OCI-LY1 (cell line): ENCODE data around the gene PRR13.
"Not testable (repeated sequence)": the region's sequence is repeated elsewhere in the genome, so short reads cannot be mapped to it uniquely, and the experiment has no call there.

ENCODE experiments used
- H2AFZ ChIP-seq: fragments of 200-600 bp; sonication (generic), shearing (Covaris generic); 2 replicates; pipeline ENCODE4 v1.6.0; 2014; ENCODE audit warnings: antibody characterized with exemption, mild to moderate bottlenecking, low read length
- H3F3A ChIP-seq: fragments of 200-600 bp; sonication (generic), shearing (Covaris generic); 2 replicates; pipeline ENCODE4 v1.6.0; 2014; ENCODE audit warnings: mild to moderate bottlenecking, antibody characterized with exemption, low read length, moderate library complexity; ENCODE audit not compliant: insufficient read depth
- H3K27ac ChIP-seq: fragments of 200-600 bp; sonication (generic); 2 replicates; pipeline ENCODE4 v1.5.1; 2014; ENCODE audit warnings: low read length, mixed run types, mild to moderate bottlenecking, low read depth; ENCODE audit not compliant: poor library complexity, severe bottlenecking
- H3K27me3 ChIP-seq: fragments of 200-600 bp; sonication (generic); 2 replicates; pipeline ENCODE4 v1.6.0; 2014; ENCODE audit warnings: antibody characterized with exemption, mild to moderate bottlenecking, low read length, moderate library complexity; ENCODE audit not compliant: insufficient read depth
- H3K36me3 ChIP-seq: fragments of 200-600 bp; sonication (generic); 2 replicates; pipeline ENCODE4 v1.6.1; 2014; ENCODE audit warnings: mild to moderate bottlenecking, antibody characterized with exemption, low read length, moderate library complexity, mixed read lengths; ENCODE audit not compliant: insufficient read depth
- H3K4me1 ChIP-seq: fragments of 200-600 bp; sonication (generic); 2 replicates; pipeline ENCODE4 v1.5.1; 2014; ENCODE audit warnings: mild to moderate bottlenecking, low read length, moderate library complexity; ENCODE audit not compliant: insufficient read depth, severe bottlenecking
- H3K4me2 ChIP-seq: fragments of 200-600 bp; sonication (generic), shearing (Covaris generic); 2 replicates; pipeline ENCODE4 v1.6.1; 2014; ENCODE audit warnings: low read length
- H3K4me3 ChIP-seq: fragments of 200-600 bp; sonication (generic); 2 replicates; pipeline ENCODE4 v1.5.1; 2014; ENCODE audit warnings: low read length, low read depth, mild to moderate bottlenecking, mixed read lengths; ENCODE audit not compliant: poor library complexity, severe bottlenecking
- H3K79me2 ChIP-seq: fragments of 200-600 bp; shearing (Covaris generic); 2 replicates; pipeline ENCODE4 v1.6.1; 2016; ENCODE audit warnings: mixed run types, low read length, mixed read lengths; ENCODE audit not compliant: insufficient read depth
- H3K9ac ChIP-seq: fragments of 200-600 bp; sonication (generic), shearing (Covaris generic); 2 replicates; pipeline ENCODE4 v1.6.1; 2014; ENCODE audit warnings: mild to moderate bottlenecking, low read length, mixed read lengths
- H3K9me2 ChIP-seq: fragments of 200-600 bp; sonication (generic), shearing (Covaris generic); 2 replicates; pipeline ENCODE4 v1.6.1; 2014; ENCODE audit warnings: low read depth, mild to moderate bottlenecking, low read length, mixed read lengths
- H3K9me3 ChIP-seq: fragments of 200-600 bp; shearing (Covaris generic); 2 replicates; pipeline ENCODE4 v1.6.1; 2014; ENCODE audit warnings: low read length, mixed read lengths
- H4K20me1 ChIP-seq: fragments of 200-600 bp; sonication (generic), shearing (Covaris generic); 2 replicates; pipeline ENCODE4 v1.6.0; 2016; ENCODE audit warnings: mild to moderate bottlenecking, low read length; ENCODE audit not compliant: insufficient read depth
- EZH2 ChIP-seq: fragments of 200-600 bp; sonication (generic), shearing (Covaris generic); IDR thresholded peaks from 2 replicates; pipeline ENCODE4 v1.8.0; 2017; ENCODE audit warnings: borderline replicate concordance, mixed run types, mild to moderate bottlenecking, antibody characterized with exemption, low read length, moderate library complexity, mixed read lengths
- TF ChIP-seq, protein P1 (sequence below): fragments of 200-600 bp; sonication (generic), shearing (Covaris generic); IDR thresholded peaks from 2 replicates; pipeline ENCODE4 v1.5.1; 2017; ENCODE audit warnings: mild to moderate bottlenecking, antibody characterized with exemption, low read length, moderate library complexity, mixed read lengths

Gene PRR13

DNA sequence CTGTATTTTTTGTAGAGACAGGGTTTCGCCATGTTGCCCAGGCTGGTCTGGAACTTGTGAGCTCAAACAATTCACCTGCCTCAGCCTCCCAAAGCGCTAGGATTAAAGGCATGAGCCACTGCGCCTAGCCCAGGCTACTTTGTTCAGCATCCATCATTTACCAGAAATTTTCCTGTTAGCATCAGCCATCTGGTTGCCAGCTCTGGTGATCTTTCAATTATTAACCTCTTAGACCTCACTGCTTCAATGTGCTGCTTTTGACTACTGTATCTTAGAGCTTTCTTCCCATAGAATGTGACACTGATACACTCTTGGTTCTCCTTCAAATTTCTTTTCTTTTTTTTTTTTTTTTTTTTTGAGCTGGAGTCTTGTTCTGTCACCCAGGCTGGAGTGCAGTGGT, 23.3 kb upstream of the PRR13 start:
- H3K4me3 ChIP-seq, result no peak overlapping the region
- no peaks in the 10 kb centered on the region for H3K9me3 ChIP-seq
- peaks cover 33% of the 10 kb centered on the region for H3K4me1 ChIP-seq
- no peak overlapping the region for H3K9ac ChIP-seq
- H2AFZ ChIP-seq, result no peak overlapping the region
- H4K20me1 ChIP-seq, result no peaks in the 10 kb centered on the region
- H3K4me2 ChIP-seq, result no peak overlapping the region
- no peaks in the 10 kb centered on the region for H3F3A ChIP-seq
- H3K27ac ChIP-seq, result peak overlapping the region; percentile 42
- H3K79me2 ChIP-seq, result no peaks in the 10 kb centered on the region
- peaks cover 10% of the 10 kb centered on the region; the same call in 1 of the 2 replicates for H3K36me3 ChIP-seq
- no peaks in the 10 kb centered on the region for H3K9me2 ChIP-seq
- no peaks in the 10 kb centered on the region for H3K27me3 ChIP-seq
- TF ChIP-seq, protein P1, sequence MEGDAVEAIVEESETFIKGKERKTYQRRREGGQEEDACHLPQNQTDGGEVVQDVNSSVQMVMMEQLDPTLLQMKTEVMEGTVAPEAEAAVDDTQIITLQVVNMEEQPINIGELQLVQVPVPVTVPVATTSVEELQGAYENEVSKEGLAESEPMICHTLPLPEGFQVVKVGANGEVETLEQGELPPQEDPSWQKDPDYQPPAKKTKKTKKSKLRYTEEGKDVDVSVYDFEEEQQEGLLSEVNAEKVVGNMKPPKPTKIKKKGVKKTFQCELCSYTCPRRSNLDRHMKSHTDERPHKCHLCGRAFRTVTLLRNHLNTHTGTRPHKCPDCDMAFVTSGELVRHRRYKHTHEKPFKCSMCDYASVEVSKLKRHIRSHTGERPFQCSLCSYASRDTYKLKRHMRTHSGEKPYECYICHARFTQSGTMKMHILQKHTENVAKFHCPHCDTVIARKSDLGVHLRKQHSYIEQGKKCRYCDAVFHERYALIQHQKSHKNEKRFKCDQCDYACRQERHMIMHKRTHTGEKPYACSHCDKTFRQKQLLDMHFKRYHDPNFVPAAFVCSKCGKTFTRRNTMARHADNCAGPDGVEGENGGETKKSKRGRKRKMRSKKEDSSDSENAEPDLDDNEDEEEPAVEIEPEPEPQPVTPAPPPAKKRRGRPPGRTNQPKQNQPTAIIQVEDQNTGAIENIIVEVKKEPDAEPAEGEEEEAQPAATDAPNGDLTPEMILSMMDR, result no peak
- TF ChIP-seq EZH2, result no peak

DNA sequence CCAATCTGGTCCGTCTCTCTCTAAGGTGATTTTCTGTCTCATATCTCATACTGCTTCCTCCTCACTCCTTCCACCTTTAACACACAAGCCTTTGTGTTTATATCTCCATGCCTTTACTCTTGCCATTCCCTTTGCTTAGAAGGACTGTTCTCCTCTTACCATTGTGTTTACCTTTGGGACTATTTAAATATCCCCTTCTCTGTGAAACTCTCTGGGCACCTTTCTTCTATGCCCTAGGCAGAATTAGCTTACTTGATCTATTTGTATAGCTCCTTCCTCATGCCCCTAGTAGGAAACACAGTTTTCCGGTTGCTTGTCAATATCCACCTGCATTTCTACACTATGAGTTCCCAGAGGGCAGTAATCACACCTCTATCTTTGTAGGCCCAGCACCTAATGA, 21.8 kb upstream of the PRR13 start:
- TF ChIP-seq, protein P1, result no peak
- no peak for TF ChIP-seq EZH2
- H3K9me3 ChIP-seq, result no peaks in the 10 kb centered on the region
- H3K36me3 ChIP-seq, result no peaks in the 10 kb centered on the region
- no peaks in the 10 kb centered on the region for H4K20me1 ChIP-seq
- no peaks in the 10 kb centered on the region for H3K79me2 ChIP-seq
- no peak overlapping the region for H2AFZ ChIP-seq
- no peak overlapping the region for H3K4me3 ChIP-seq
- H3K27ac ChIP-seq, result no peak overlapping the region
- H3K4me1 ChIP-seq, result peaks cover 33% of the 10 kb centered on the region
- H3K9me2 ChIP-seq, result no peaks in the 10 kb centered on the region
- H3F3A ChIP-seq, result no peaks in the 10 kb centered on the region
- no peak overlapping the region for H3K4me2 ChIP-seq
- no peaks in the 10 kb centered on the region for H3K27me3 ChIP-seq
- H3K9ac ChIP-seq, result no peak overlapping the region

- H3K27ac ChIP-seq, H2AFZ ChIP-seq, H3K27me3 ChIP-seq, H3K36me3 ChIP-seq, H3K4me2 ChIP-seq, H3K9me2 ChIP-seq, H3K79me2 ChIP-seq, H3K4me3 ChIP-seq, H4K20me1 ChIP-seq, H3K9ac ChIP-seq, H3F3A ChIP-seq, H3K9me3 ChIP-seq: not testable (repeated sequence)
- peaks cover 23% of the 10 kb centered on the region for H3K4me1 ChIP-seq
Measured at GRCh38 chr12:53422247-53422646, 19.3 kb upstream of the PRR13 start.

DNA sequence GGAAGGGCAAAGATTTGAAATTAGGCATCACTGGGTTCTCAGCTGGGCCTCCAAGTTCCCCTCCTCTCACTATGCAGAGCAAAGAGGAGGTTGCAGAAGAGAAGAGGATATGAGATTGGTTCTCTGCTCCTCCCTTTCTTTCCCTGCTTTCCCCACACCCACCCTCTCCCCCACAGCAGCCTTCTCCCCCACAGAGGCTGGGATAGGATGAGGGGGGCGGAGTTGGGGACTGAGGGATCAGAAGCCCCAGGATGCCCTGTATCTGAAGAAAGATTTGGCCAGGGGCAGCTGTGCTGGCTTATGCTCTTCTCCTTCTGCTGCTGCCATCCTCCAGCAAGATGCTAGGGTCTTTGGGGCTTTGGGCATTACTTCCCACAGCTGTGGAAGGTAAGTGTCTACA, 17.9 kb upstream of the PRR13 start, which contains the start of gene AMHR2:
AMHR2 (plus strand) TSS at position 259 of the 400 bp plus-strand sequence; CDS start at position 339, 80 bp downstream.
- Histone ChIP-seq H2AFZ (no peak within 1 kb of the TSS), H3K9ac (no peak within 1 kb of the TSS), H4K20me1 (no peaks in the 10 kb centered on the region), H3K79me2 (no peaks in the 10 kb centered on the region), H3K4me3 (no peak within 1 kb of the TSS), H3K4me2 (no peak within 1 kb of the TSS), H3K27ac (no peak within 1 kb of the TSS), H3K36me3 (no peaks in the 10 kb centered on the region), H3F3A (no peaks in the 10 kb centered on the region), H3K9me3 (no peaks in the 10 kb centered on the region), H3K4me1 (peaks cover 14% of the 10 kb centered on the region), H3K27me3 (no peaks in the 10 kb centered on the region), H3K9me2 (no peaks in the 10 kb centered on the region)
- TF ChIP-seq EZH2, result no peak
- TF ChIP-seq, protein P1, result no peak
